ENCODE results near the gene PVALB.

Gene PVALB

GRCh38 chr22:36860821-36861659 lies 44.2 kb upstream of the PVALB start, which contains the start of gene NCF4:
Gene NCF4 (plus strand): TSS chr22:36861006. CDS start chr22:36861172, 166 bp downstream.
- H3K4me3 ChIP-seq (ENCODE audit: low read depth, low read length) = no peak within 1 kb of the TSS
- no peak for DNase-seq (ENCODE audit: low read depth)
- in situ Hi-C loops (cut with HindIII; ENCODE audit: low sequenced_read_pairs) = no loop called here
- no peak for TF ChIP-seq CTCF (IDR thresholded peaks at IDR 0.05; ENCODE audit: low read depth, low read length, missing control alignments)

GRCh38 chr22:36860438-36860820 lies 43.6 kb upstream of the PVALB start:
- no peak overlapping the region for H3K4me3 ChIP-seq (ENCODE audit: low read depth, low read length)

GRCh38 chr22:36860017-36860416 lies 43.2 kb upstream of the PVALB start:
- DNase-seq (ENCODE audit: low read depth) = no peak
- in situ Hi-C loops (cut with HindIII; ENCODE audit: low sequenced_read_pairs) = no loop called here
- H3K4me3 ChIP-seq (ENCODE audit: low read depth, low read length) = no peak overlapping the region
- no peak for TF ChIP-seq CTCF (IDR thresholded peaks at IDR 0.05; ENCODE audit: low read depth, low read length, missing control alignments)

More at GRCh38 chr22:36860438-36860820, 43.6 kb upstream of the PVALB start:
- no peak for DNase-seq (ENCODE audit: low read depth)
- no peak for TF ChIP-seq CTCF (IDR thresholded peaks at IDR 0.05; ENCODE audit: low read depth, low read length, missing control alignments)
- in situ Hi-C loops (cut with HindIII; ENCODE audit: low sequenced_read_pairs) = no loop called here

GRCh38 chr22:36858966-36859365 lies 42.1 kb upstream of the PVALB start:
- DNase-seq (ENCODE audit: low read depth) = no peak
- H3K4me3 ChIP-seq (ENCODE audit: low read depth, low read length) = no peak overlapping the region
- in situ Hi-C loops (cut with HindIII; ENCODE audit: low sequenced_read_pairs) = no loop called here
- no peak for TF ChIP-seq CTCF (IDR thresholded peaks at IDR 0.05; ENCODE audit: low read depth, low read length, missing control alignments)

GRCh38 chr22:36858156-36858555 lies 41.3 kb upstream of the PVALB start:
- no peak overlapping the region for H3K4me3 ChIP-seq (ENCODE audit: low read depth, low read length)
- in situ Hi-C loops (cut with HindIII; ENCODE audit: low sequenced_read_pairs) = no loop called here
- DNase-seq (ENCODE audit: low read depth) = no peak
- no peak for TF ChIP-seq CTCF (IDR thresholded peaks at IDR 0.05; ENCODE audit: low read depth, low read length, missing control alignments)

- no peak for TF ChIP-seq CTCF (IDR thresholded peaks at IDR 0.05; ENCODE audit: low read depth, low read length, missing control alignments)
- DNase-seq (ENCODE audit: low read depth) = no peak
- H3K4me3 ChIP-seq (ENCODE audit: low read depth, low read length) = no peak overlapping the region
- in situ Hi-C loops (cut with HindIII; ENCODE audit: low sequenced_read_pairs) = no loop called here
Observed at GRCh38 chr22:36856792-36857135, 39.9 kb upstream of the PVALB start.
